ENCODE measurements around the gene TMEM81.

TMEM81 gene

GRCh38 chr1:205084360-205084759 is at the start of gene TMEM81:
TSS of gene TMEM81 (minus strand) at chr1:205084460. CDS start at chr1:205084320, 140 bp downstream.
- DNase-seq, result no peak

GRCh38 chr1:205133287-205133686 is 49.0 kb upstream of the TMEM81 start:
- DNase-seq, result no peak

GRCh38 chr1:205129447-205130029 is 45.3 kb upstream of the TMEM81 start:
- DNase-seq, result no peak

- DNase-seq, result no peak
Observed at GRCh38 chr1:205128050-205128449, 43.8 kb upstream of the TMEM81 start.

GRCh38 chr1:205127646-205128045 is 43.4 kb upstream of the TMEM81 start:
- DNase-seq, result no peak

GRCh38 chr1:205124726-205125125 is 40.5 kb upstream of the TMEM81 start:
- DNase-seq, result no peak

- DNase-seq, result no peak
Observed at GRCh38 chr1:205122489-205122882, 38.2 kb upstream of the TMEM81 start.

- DNase-seq, result peak; percentile 96
Observed at GRCh38 chr1:205121660-205122488, 37.6 kb upstream of the TMEM81 start, which contains the start of gene RBBP5. TSS of gene RBBP5 (minus strand) at chr1:205121978. CDS start at chr1:205121873, 105 bp downstream.

GRCh38 chr1:205118752-205119151 is 34.5 kb upstream of the TMEM81 start:
- DNase-seq, result no peak

- no peak for DNase-seq
Observed at GRCh38 chr1:205111354-205111753, 27.1 kb upstream of the TMEM81 start.

- no peak for DNase-seq
Observed at GRCh38 chr1:205109711-205110110, 25.5 kb upstream of the TMEM81 start.

GRCh38 chr1:205109269-205109668 is 25.0 kb upstream of the TMEM81 start:
- no peak for DNase-seq

- DNase-seq, result no peak
Observed at GRCh38 chr1:205108464-205108863, 24.2 kb upstream of the TMEM81 start.

- DNase-seq, result no peak
Observed at GRCh38 chr1:205107327-205107726, 23.1 kb upstream of the TMEM81 start.

GRCh38 chr1:205102404-205102803 is 18.1 kb upstream of the TMEM81 start:
- DNase-seq, result no peak

- DNase-seq, result no peak
Observed at GRCh38 chr1:205098242-205098641, 14.0 kb upstream of the TMEM81 start.

- DNase-seq, result no peak
Observed at GRCh38 chr1:205095422-205095821, 11.2 kb upstream of the TMEM81 start.

GRCh38 chr1:205091043-205091740 is 6.9 kb upstream of the TMEM81 start:
- DNase-seq, result no peak

- DNase-seq, result no peak
Observed at GRCh38 chr1:205088341-205088740, 4.1 kb upstream of the TMEM81 start.

GRCh38 chr1:205082431-205082830 is 1.8 kb downstream of the TMEM81 start:
- no peak for DNase-seq

GRCh38 chr1:205077934-205078311 is 6.3 kb downstream of the TMEM81 start:
- DNase-seq, result no peak

- DNase-seq, result no peak
Observed at GRCh38 chr1:205077158-205077933, 6.9 kb downstream of the TMEM81 start.

- no peak for DNase-seq
Observed at GRCh38 chr1:205076245-205076761, 8.0 kb downstream of the TMEM81 start.
